GM21390 (cell line): ENCODE results near the gene TEPSIN.

ENCODE experiments used
- ATAC-seq: cut with Tn5 transposase; IDR thresholded peaks from one replicate; pipeline ENCODE4 v1.9.1; 2021; ENCODE audit not compliant: unreplicated experiment

TEPSIN gene

GRCh38 chr17:81270279-81270678 is 31.4 kb upstream of the TEPSIN start:
- ATAC-seq = no peak

- ATAC-seq = no peak
Observed at GRCh38 chr17:81267390-81268067, 28.7 kb upstream of the TEPSIN start.

DNA sequence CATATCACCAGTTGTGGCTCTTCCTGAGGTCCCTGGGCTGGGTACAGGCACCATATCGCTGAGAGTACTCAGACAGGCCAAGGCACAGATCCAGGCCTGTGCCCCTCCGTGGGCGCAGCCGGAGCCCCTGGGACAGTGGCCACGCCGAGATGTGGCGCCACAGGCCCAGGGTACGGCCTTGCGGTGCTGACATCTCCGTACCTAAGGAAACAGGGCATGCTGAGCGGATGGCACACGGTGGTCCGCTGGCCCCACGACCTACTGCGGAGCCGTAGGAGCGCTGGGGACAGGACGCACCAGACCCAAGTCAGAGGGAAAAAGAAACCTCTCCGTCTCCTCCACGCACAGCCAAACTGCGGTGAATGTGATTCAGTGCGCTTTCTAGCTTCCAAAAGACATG is 26.7 kb upstream of the TEPSIN start:
- no peak for ATAC-seq

DNA sequence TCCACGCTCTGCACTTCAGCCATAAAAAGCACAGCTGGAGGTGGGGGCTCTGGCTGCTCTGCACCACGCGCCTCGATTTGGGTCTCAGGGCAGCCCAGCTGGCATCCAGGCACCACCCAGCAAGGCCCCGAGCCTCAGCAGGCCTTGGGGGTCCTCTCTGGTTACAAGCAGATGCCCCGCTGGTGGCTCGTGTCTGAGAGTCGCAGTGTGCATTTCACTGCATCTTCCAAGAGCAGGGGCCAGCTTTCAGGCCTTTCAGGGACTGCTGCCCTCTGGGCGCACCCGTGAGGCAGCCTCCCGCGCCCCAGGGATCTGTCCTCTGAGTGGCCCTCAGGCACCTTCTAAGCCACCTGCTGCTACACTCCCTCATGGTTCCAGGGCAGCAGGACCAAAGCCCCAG is 25.8 kb upstream of the TEPSIN start:
- ATAC-seq = no peak

DNA sequence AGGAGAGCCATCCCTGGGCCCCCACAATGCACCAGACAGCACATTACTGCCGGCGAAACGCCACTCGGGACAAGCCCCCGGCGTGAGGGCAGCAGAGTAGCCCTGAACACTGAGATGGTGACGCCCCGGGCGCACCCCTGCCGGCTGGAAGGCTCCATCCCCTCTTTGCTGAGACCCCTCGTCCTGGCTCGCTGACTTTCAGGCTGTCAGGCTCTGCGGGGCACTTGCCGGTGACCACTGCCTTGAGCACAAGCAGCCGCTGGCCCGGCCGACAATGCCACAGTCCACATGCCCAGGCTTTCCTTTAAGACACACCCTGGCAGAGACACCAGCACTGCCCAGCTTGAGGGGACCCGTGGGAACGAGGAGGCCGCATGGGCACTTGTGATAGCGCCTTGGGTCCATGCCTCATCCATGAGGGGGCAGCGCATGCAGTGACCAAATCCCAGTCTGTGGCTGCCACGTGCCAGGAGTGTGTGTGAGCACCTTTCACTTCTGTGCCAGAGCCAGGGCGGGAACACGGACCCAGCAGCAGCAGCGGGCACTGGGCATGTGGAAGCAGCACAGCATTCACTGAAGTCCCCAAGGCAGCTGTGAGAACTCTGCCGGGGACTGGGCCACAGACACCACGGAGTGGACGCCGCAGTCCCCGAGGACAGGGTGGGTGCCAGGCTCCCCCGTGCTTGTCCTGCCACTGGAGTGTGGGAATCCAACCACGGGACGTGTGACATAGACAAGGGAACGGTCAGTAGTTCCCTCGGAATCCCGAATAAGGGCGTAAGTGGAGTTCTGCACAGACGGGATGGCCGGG is 24.7 kb upstream of the TEPSIN start:
- no peak for ATAC-seq

DNA sequence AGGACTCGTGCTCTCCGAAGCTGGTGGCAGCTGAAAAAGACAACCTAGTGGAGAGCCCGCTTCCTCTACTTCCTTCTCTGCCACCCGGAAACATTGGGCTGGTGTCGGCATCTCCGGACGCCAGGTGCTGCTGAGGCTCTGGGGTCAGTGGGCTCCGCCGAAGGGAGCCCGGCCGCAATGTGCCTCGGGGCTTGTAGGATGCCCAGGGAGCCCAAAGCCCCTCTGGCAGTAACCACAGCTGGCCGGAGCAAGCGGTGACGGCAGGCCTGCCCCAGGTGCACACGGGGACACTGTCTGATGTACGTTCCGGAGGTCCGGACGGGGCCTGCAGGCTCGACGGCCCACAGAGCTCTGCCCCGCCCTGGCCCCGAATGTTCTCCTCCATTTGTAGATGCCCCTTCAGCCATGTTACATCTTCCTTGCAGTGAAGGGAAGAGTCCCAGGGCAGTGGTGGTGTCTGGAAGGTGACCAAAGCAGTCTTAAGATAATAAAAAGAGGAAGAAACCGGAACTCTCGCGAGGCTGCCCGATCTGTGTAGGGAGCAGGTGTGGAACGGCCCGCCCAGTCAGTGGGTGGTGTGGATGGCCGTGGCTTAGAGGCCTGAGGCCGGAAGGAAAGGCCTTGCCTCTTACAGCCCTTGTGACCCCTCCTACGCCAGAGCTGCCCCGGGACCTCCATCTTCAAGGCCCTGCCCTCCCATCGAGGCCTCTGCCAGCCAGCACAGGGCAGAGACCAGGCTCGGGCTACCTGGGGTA is 22.9 kb upstream of the TEPSIN start:
- ATAC-seq = no peak

DNA sequence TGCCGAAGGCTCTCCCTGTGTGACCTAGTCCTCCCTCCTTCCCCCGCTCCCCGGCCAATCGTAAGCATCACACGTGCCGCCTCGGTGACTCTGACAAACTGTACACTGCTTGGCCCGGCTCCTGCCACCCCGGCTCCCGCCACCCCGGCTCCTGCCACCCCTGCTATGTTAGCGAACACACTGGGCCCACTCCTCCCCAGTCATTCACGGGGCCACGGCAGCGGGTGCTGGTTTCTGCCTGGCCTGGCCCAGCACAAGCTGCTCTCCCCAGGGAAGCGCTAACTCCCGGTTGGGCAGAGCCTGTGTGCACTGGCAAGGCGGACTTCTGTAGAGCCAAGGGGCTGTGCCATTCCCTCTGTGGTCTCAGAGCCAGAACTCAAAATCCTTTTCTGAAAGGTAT is 22.2 kb upstream of the TEPSIN start:
- no peak for ATAC-seq

DNA sequence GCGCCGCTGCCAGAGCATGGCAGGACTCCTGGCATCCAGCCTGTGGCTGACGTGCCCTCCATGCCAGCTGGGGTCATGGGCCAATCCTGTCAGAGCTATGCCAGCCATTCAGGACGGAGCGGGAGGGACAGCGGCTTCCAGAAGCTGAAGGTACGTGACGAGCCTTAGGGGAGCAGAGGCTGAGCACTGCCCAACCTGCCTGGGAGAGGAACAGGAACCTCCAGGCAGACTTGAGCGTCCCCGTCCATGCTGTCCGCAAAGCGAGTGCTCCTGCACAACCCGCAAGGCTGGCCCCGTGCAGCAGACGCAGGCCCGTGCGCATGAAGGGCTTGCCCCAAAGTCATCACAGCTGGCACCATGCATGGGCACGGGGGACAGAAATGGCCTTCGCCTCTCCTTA is 21.8 kb upstream of the TEPSIN start:
- no peak for ATAC-seq

DNA sequence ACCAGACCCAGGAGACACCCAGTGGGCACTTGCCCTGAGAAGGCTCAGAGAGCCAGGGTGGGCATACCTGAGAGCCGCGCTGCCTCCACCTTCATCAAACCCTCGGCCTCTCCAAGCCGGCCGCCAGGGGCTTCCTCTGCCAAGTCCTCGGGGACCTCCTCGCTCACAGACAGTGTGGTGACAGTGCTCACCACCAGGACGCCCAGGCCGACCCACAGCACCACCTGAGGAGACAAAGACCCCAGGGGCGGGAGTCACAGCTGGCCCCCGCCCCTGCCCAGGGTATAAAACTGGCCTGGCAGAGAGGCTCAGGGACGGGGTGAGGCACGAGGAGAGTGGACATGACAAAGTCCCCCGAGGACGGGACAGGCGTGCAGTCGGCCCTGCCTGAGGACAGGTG is 21.3 kb upstream of the TEPSIN start:
- ATAC-seq = no peak

- ATAC-seq = no peak
Observed at GRCh38 chr17:81259058-81259605, 20.3 kb upstream of the TEPSIN start.

GRCh38 chr17:81258292-81258691 is 19.4 kb upstream of the TEPSIN start:
- no peak for ATAC-seq

GRCh38 chr17:81257533-81257932 is 18.7 kb upstream of the TEPSIN start:
- no peak for ATAC-seq

DNA sequence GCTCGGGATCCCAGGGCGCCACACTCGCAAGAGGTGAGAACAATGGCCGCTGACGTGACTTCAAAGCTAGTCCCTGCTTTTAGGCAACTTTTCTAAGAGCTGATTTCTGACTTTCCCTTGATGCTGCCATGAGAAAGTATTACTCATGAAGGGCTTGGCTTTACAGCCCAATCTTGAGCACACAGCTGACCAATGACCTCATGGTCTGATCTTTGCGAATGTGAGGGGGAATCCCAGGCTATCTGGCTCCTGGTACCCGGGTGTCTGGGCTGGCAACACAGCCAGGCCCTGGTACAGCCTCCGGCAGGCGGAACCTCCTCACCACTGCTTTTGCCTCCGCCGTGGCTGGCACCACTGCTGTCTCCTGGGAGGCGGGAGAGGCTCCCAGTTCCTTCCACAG is 17.8 kb upstream of the TEPSIN start:
- ATAC-seq = no peak

DNA sequence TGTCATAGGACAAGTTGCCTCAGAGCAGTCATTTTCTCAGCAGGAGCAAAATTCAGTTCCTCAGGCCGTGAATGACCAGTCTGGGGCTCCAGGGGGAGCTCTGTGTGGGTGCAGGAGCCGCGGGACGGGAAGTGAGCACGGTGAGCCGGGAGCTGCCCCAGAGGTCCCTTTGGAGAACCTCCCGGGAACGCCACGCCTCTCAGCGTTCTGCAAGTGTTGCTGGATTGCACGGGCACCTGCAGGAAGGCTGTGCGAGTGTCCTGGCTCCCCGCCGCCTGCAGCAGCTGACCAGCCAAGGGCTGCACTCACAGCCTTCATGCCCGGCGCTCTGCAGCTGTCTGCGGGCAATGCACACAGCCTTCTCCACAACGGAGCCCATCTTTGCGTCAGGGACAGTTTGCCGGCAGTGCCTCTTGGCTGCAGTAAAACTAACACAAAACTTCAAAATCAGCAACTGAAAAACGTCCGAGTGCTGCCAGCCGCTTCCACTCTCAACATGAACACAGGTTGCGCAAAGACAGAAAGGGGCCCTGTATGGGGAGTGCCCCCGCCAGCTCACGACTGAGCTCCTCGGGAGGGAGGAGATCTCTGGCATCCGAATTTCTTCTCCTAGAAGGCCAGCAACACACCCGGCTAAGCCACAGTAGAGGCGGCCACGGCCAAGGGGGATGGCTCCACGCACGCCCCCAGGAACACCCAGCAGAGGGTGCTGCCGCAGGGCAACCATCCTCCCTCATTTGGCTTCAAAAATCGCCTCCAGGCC is 16.3 kb upstream of the TEPSIN start:
- no peak for ATAC-seq

GRCh38 chr17:81253358-81254131 is 14.7 kb upstream of the TEPSIN start:
- no peak for ATAC-seq

DNA sequence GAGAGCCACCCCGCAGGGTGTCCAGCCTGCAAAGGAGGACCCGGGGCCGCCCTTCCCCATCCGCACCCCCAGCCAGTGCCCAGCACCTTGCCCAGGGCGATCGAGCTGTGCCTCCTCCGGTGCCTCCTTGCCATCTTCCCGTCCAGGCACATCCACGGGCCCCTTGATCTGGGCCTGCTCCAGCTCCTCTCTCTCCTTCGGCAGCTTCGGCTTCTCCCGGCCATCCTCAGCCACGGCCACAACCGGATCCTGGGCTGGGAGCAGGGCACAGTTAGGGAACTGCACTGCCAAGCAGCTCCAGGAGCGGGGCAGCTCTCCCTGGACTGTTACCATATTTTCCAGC is 14.1 kb upstream of the TEPSIN start:
- no peak for ATAC-seq

DNA sequence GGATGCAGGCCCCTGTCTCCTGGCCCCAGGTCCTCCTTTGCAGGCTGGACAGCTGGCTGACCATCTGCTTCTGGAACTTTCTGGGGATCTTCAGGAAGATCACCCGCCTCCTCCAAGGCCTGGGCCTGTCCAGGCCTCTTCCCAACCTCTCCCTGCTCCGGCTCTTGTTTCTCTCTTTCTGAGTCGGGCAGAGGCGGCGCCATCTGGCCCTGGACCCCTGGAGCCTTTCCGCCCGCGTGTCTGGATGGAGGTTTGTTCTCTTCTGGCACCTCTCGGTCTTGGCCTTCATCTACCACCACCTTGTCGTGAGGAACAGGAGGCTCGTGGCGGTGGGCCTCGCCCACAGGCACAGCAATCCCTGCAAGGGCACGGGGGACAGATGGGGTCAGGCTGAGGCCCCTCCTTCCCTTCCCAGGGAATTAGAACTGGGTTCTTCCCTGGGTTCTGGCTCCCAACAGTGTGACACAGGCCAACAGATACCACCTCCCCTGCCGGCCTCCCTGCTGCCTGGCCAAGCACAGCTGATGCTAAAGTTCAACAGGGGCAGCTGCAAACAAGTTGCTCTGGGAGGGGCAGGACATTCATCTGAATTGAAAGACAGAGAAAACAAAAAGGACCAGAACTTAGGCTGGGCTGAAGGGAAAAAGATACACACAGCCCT is 13.6 kb upstream of the TEPSIN start:
- no peak for ATAC-seq

DNA sequence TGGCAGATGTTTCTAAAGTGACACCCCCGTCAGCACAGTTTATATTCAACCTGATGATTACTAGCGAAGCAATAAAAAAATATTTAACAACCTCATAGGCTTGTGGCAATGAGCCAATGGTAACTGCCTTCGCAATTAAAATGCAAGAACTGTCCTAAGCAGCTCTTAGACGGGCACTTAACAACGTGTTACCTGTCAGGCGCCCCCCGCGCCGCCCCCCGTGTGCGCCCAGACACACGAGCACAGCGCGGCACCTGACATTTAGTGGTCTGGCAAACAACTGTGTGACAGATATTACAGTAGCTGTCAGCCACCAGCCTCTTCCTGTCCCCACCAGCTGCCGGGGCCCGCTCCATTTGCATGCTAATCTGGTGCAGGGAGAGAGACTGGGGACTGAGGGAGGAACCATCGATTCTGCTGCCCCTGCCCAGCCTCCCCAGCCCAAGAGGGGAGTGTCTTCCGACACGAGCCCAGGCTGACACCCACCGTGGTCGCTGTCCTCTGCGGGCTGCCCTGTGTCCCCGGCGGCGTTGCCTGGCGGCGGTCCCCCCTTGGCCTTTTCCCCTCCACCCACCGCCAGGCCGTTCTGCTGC is 12.9 kb upstream of the TEPSIN start:
- no peak for ATAC-seq

- no peak for ATAC-seq
Observed at GRCh38 chr17:81251094-81251708, 12.3 kb upstream of the TEPSIN start.
